Medulla oblongata (tissue), 1 donor: ENCODE results near the gene JRKL.

ENCODE experiments used
- DNase-seq: peaks from one replicate; pipeline ENCODE4 v3.0.0-alpha.2; 2015; ENCODE audit errors: extremely low spot score

JRKL gene

GRCh38 chr11:96389720-96390487 lies at the start of gene JRKL, which contains the start of gene CCDC82:
Gene JRKL, plus strand, starts transcription at chr11:96390013. Its CDS starts 637 bp downstream, at chr11:96390650.
Gene CCDC82, minus strand, starts transcription at chr11:96389912. Its CDS starts 5,165 bp downstream, at chr11:96384747.
- DNase-seq, result peak; percentile 97

DNA sequence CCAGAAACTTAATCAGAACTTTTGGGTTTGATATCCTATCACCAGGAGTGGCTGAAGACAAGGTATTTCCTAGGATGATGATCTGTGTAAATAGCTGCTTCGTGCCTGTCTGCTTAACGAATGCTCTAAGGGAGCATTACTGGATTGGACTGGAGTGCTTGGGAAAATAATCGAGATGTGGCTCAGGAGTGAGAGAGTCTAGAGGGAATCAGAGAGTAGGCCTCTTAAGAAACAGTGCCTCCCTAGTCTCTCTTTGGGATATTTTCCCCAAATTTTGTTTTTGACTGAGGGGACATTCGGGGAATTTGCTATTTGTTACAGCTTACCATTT lies 49.3 kb upstream of the JRKL start:
- peak; percentile 50 for DNase-seq

DNA sequence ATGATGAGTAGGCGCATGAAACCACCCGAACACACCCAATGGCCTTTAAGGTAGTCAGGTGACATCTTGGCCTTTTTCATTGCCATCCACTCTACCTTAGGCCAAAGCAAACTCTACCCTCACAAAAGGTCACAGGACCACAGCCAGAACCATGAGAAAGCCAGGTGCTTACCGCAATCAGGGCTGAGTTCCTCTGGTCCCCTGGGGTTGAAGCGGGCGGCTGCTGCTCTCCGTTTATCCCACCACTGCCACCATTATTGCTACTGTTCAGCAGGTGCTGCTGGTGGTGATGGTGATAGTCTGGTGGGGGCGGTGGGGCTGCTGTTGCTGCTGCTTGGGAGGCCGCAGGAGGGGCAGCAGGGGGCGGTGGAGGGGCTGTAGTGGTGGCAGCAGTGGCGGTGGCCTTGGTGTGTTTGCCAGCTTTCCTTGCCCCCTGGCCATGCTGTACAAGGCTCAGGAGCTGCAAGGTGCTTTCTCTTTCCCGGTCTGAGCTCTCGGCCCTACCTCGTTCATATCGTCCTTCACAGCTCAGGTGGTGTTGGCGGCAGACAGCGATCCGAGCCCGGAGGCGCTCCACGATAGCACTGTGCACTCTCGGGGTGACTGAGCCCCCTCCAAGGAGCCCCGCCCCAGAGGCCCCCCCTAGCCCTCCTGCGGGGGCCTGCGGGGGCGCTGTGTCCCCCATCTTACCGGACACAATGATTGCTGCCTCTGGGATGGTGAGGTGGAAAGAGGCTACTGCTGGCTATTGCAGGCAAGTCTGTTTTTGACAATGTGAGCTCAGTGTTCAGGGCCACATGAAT lies 48.4 kb upstream of the JRKL start:
- DNase-seq, result peak; percentile 78

- DNase-seq, result no peak
Observed at GRCh38 chr11:96342014-96342960, 47.5 kb upstream of the JRKL start.

DNA sequence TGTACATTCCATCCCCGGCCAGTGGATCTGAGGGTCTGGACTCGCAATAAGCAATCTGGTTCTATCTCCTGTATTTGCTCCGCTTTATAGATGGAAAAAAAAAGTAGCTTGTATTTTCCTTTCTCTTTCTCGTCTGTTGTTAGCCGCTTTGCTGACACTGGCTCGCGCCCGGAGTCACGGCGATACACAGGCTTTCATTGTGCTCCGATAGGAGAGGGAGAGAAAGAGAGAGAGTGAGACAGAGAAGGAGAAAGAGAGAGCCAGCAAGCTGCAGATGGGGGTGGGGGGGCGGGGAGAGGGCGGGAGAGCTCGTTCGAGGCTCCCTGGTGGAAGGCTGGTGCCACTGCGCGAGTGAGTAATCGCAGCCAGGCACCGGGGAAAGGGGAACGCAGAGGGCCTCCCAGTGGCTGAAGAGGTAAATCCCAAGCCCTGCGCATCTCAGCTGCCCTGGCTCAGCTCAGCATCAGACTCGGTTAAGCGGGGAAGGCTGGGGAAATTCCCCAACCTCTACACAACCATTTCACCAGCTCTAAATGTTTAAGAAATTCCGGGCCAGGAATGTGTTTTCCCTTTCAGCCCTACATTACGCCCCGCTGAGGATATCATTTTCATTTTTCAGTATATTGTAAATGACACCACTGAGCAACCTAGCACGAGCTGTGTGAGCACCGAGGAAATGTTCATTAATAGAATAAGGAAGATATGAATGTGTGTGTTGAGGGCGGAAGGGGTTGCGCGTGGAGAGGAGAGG lies 46.7 kb upstream of the JRKL start, which contains the start of gene MAML2:
MAML2 (minus strand) TSS at position 235 of the 751 bp plus-strand sequence. CDS start 1,300 bp downstream, outside the sequence.
- peak; percentile 98 for DNase-seq

DNA sequence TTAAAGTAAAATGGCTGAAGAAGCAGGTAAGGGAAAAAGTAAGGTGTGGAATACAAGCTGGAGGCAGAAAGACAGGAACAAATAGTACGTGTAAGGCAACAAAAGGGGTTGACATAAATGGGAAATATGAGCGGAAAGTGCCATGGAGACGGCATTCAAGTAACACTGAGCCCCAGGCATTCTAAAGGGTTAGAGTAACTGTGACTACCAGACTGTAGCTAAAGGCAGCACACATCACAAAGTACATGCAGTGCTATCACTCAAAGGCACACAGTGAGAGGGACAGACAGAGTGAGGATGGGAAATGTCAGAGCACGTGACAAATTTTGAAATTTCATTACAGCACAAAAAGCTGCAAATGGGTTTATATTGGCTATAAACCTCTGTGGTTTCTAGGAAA lies 33.0 kb upstream of the JRKL start:
- no peak for DNase-seq

DNA sequence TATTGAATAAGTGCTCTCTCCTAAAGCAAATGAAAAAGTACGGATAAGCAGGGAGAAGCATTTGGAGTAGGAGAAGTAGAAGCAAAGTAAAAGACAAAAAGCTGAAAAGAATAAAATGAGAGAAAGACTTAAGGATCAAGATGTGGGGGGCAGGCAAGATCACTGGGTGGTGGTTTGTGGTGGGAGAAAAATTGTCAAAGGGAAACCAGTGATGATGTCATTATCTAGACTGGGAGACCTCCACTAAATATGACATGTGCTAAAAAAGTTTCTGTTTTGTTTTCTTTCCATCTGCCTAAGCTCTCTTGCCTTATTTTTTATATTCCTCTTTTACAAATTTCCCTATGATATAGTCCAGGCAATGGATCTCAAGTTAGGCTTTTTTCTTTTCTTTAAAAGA lies 32.0 kb upstream of the JRKL start:
- no peak for DNase-seq

DNA sequence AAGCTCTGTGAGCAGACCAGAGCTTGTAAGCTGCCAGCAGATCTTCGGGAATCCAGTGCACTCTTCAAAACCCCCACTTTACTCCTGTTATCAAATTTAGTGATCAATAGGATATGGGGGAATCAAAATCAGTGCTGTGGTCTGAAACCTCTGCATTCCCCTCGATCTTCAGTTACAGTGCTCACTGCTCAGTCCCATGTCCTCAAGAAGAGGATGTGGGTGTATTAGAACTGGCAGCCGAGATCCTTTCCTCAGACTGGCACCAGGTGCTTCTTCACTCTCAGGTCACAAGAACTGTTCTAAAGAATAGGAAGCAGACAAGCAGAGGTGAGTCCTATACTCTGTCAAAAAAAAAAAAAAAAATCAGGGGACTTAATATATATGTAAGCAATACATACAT lies 31.5 kb upstream of the JRKL start:
- DNase-seq, result no peak

DNA sequence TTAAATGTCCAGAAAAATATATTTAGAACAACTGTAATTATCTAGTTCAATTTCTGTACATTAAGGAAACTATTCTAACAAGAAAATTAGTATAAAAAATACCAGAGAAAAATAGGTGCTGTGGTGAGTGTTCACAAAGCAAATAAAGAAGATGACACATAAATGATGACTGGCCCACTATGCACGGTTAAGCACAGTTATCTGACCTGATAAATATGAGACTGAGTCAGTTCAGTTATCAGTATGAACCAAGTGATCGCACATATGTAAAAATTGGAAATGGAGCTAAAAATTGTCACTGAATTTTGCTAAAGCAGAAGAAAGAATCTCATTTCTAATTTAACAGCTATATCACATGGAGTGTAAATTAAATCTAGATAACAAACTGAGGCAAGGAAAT lies 28.0 kb upstream of the JRKL start:
- no peak for DNase-seq

DNA sequence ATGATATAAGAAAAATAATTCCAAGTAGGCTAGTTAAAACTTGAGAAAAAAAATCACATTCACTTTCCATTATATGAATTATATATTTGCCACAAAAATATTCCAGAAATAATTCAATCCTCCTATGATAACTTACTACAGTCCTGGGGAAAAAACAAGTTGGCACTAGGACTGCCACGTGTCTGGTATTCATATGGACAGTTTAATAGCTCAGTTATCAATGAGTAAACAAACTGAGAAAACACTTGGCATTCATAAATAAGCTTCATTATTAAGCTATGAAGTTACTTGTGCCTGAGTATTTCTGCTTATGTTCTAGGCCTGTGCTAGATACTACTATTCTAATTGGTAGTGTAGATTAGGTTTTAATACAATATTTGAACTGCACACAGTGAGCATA lies 24.3 kb upstream of the JRKL start:
- no peak for DNase-seq

DNA sequence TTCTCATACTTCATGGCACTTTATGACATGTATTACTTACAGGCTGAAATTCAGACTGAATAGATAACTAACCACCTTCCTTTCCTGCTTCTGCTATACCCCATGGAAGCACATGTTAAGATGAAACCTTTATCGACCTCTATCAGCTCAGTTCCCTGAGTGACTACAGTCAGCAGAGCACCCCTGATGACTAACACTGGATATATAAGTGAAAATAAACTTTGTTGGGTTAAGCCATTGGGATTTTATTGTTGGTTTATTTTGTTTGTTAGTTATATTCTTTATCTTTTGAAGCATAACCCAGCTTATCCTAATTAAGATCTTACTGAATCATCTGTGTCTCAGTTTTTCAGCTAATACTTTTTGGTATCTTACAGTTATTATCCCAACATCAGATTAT lies 23.8 kb upstream of the JRKL start:
- no peak for DNase-seq

- no peak for DNase-seq
Observed at GRCh38 chr11:96367342-96367741, 22.5 kb upstream of the JRKL start.

DNA sequence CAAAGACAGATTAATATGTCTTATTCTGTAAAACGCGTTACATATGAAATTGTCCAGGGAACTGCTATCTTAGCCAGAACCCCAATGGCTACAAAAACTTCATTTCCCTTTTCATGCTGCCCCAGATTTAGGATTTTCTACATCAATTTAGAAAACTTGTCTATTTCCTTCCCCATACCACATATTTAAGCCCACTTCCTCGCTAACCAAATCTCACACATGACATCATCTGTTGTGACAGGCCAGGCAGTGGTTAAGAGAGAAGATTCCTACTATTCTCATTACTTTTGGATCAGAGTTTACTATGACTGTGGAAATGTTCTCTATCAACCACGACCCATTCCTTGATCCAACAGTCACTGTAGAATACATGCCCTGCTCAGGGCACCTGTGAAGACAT lies 16.0 kb upstream of the JRKL start:
- no peak for DNase-seq

- no peak for DNase-seq
Observed at GRCh38 chr11:96376796-96377195, 13.0 kb upstream of the JRKL start.

- DNase-seq, result no peak
Observed at GRCh38 chr11:96384156-96384555, 5.7 kb upstream of the JRKL start.

GRCh38 chr11:96385187-96385586 lies 4.6 kb upstream of the JRKL start:
- DNase-seq, result no peak

GRCh38 chr11:96388891-96389719 lies 708 bp upstream of the JRKL start:
- peak; percentile 33 for DNase-seq

DNA sequence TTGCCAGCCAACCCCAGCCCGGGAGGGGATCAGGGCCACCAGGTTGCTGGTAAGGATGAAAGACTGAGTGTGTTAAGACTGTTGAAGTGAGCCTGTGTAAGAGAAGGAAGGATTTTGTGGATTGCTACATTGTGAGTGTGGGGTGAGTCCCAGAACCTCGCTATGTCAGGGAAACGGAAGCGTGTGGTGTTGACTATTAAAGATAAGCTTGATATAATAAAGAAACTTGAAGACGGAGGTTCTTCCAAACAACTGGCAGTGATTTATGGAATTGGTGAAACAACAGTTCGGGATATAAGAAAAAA lies 627 bp downstream of the JRKL start:
- no peak for DNase-seq

DNA sequence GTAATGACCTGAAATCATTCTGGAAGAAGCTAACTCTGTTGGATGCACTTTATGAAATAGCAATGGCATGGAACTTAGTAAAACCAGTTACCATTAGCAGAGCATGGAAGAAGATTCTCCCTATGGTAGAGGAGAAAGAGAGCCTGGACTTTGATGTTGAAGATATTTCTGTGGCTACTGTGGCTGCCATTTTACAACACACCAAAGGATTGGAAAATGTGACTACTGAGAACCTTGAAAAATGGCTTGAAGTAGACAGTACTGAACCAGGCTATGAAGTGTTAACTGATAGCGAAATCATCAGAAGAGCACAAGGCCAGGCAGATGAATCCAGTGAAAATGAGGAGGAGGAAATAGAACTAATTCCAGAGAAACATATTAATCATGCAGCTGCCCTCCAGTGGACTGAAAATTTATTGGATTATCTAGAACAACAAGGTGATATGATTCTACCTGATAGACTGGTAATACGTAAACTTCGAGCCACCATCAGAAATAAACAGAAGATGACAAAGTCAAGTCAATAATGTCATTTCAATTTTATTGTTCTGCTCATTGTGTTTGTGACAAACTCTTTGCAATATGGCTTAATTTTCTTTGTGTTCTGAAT lies 2.0 kb downstream of the JRKL start:
- no peak for DNase-seq

GRCh38 chr11:96393753-96394348 lies 4.0 kb downstream of the JRKL start:
- DNase-seq, result peak; percentile 75
